ENCODE data around the gene MUC5AC.

MUC5AC gene

GRCh38 chr11:1199241-1199750, 41.5 kb downstream of the MUC5AC start:
- H3K4me1 ChIP-seq (ENCODE audit: insufficient read depth, low read length), result no peaks in the 10 kb centered on the region
- H3K4me3 ChIP-seq (ENCODE audit: low read length), result no peak overlapping the region
- no peak overlapping the region for H3K27ac ChIP-seq (ENCODE audit: low read length)
- no peaks in the 10 kb centered on the region for H3K27me3 ChIP-seq (ENCODE audit: insufficient read depth, low read length)
- no peak overlapping the region for H3K9ac ChIP-seq (ENCODE audit: low read depth, low read length)
- no peaks in the 10 kb centered on the region for H3K9me3 ChIP-seq (ENCODE audit: insufficient read depth, low read depth, low read length)
- H3K36me3 ChIP-seq (ENCODE audit: insufficient read depth, low read depth, low read length), result no peaks in the 10 kb centered on the region

DNA sequence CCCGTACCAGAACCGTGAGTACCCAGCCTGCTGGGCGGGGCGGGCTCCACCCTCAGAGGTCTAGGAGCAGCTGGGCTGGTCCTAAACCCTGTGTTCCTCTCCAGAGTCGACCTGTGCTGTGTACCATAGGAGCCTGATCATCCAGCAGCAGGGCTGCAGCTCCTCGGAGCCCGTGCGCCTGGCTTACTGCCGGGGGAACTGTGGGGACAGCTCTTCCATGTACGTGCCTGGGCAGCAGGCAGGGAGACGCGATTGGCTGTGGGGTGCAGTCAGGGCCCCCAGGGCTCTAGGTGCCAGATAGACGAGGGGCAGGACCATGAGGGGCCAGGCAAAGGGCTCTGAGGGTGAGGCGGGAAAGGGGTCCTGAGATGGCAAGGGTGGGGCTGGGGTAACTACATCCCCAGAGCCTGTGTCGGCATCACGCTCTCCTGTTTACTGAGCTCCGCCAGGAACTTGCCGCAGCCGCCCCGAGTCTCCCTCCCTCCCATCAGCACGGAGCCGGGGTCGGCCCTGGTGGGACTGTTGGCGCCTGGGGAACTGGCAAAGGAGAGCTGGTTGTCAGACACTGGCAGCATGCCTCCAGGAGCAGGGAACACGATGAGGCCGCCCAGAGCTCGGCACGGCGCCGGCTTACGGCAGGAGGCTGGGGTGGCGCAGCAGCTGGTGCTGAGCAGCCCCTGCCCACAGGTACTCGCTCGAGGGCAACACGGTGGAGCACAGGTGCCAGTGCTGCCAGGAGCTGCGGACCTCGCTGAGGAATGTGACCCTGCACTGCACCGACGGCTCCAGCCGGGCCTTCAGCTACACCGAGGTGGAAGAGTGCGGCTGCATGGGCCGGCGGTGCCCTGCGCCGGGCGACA, 42.2 kb downstream of the MUC5AC start:
- Histone ChIP-seq H3K27me3 (ENCODE audit: insufficient read depth, low read length) (no peaks in the 10 kb centered on the region), H3K4me1 (ENCODE audit: insufficient read depth, low read length) (no peaks in the 10 kb centered on the region)

DNA sequence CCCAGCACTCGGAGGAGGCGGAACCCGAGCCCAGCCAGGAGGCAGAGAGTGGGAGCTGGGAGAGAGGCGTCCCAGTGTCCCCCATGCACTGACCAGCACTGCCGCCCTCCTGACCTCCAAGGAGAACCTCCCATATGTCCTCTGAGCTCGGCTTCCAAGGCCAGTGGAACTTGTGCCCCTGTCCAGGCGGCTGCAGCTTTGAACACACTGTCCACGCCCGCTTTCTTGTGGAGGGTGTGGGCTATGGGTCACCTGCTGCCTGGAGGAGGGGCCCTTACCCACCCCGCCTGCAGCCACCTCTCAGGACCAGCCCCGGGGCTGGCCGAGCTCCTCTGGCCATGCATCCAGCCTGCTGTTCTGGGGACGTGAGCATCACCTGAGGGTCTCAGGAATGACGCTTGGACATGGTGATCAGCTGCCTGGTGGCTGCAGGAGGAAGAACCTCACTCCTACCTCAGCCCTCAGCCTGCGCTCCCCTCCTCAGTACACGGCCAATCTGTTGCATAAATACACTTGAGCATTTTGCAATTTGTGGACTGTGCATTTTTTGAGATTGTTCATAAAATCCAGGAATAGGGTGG, 42.9 kb downstream of the MUC5AC start:
- no peaks in the 10 kb centered on the region for H3K36me3 ChIP-seq (ENCODE audit: insufficient read depth, low read depth, low read length)
- no peak overlapping the region for H3K9ac ChIP-seq (ENCODE audit: low read depth, low read length)
- no peak overlapping the region for H3K4me3 ChIP-seq (ENCODE audit: low read length)
- H3K27ac ChIP-seq (ENCODE audit: low read length), result no peak overlapping the region
- no peaks in the 10 kb centered on the region for H3K9me3 ChIP-seq (ENCODE audit: insufficient read depth, low read depth, low read length)
- no peaks in the 10 kb centered on the region for H3K27me3 ChIP-seq (ENCODE audit: insufficient read depth, low read length)
- H3K4me1 ChIP-seq (ENCODE audit: insufficient read depth, low read length), result no peaks in the 10 kb centered on the region

More for the DNA sequence above, 42.2 kb downstream of the MUC5AC start:
- H3K9ac ChIP-seq (ENCODE audit: low read depth, low read length), result no peak overlapping the region
- H3K9me3 ChIP-seq (ENCODE audit: insufficient read depth, low read depth, low read length), result no peaks in the 10 kb centered on the region
- H3K36me3 ChIP-seq (ENCODE audit: insufficient read depth, low read depth, low read length), result no peaks in the 10 kb centered on the region
- no peak overlapping the region for H3K4me3 ChIP-seq (ENCODE audit: low read length)
- H3K27ac ChIP-seq (ENCODE audit: low read length), result no peak overlapping the region

GRCh38 chr11:1201395-1202153, 43.8 kb downstream of the MUC5AC start:
- no peaks in the 10 kb centered on the region for H3K36me3 ChIP-seq (ENCODE audit: insufficient read depth, low read depth, low read length)
- no peak overlapping the region for H3K27ac ChIP-seq (ENCODE audit: low read length)
- no peaks in the 10 kb centered on the region for H3K4me1 ChIP-seq (ENCODE audit: insufficient read depth, low read length)
- H3K9me3 ChIP-seq (ENCODE audit: insufficient read depth, low read depth, low read length), result no peaks in the 10 kb centered on the region
- no peak overlapping the region for H3K4me3 ChIP-seq (ENCODE audit: low read length)
- H3K9ac ChIP-seq (ENCODE audit: low read depth, low read length), result no peak overlapping the region
- H3K27me3 ChIP-seq (ENCODE audit: insufficient read depth, low read length), result no peaks in the 10 kb centered on the region

DNA sequence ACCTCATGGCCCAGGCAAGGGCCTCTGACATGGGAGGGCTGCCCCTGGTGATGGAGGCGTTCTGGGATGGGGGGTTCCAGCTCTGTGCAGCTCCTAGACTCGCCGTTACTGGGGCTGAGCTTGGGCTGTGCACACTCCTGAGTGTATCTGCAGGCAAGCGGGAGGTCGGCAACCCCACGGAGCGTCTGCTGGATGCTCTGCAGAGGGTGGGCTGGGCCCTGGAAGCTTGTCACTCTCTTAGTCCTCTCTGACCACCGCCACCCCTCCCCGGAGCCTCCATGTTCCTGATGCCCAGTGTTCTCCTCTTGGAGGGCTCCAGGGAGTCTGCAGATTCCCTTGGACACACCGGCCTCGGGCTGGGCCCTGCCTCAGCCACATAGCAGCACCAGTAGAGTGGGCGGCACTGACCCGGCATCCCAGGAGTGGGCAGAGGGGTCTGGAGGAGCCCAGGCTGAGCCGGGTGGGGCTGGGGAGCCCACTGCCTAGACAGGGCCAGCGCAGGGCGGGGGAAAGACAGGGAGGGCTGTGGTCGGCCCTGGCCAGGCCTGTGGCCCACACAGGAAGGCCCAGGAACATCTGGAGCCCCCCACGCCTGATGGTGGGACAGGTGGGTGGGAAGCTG, 44.5 kb downstream of the MUC5AC start:
- H3K27me3 ChIP-seq (ENCODE audit: insufficient read depth, low read length), result no peaks in the 10 kb centered on the region
- H3K9ac ChIP-seq (ENCODE audit: low read depth, low read length), result no peak overlapping the region
- H3K4me3 ChIP-seq (ENCODE audit: low read length), result no peak overlapping the region
- H3K27ac ChIP-seq (ENCODE audit: low read length), result no peak overlapping the region
- H3K36me3 ChIP-seq (ENCODE audit: insufficient read depth, low read depth, low read length), result no peaks in the 10 kb centered on the region
- H3K9me3 ChIP-seq (ENCODE audit: insufficient read depth, low read depth, low read length), result no peaks in the 10 kb centered on the region
- no peaks in the 10 kb centered on the region for H3K4me1 ChIP-seq (ENCODE audit: insufficient read depth, low read length)

GRCh38 chr11:1202776-1203504, 45.2 kb downstream of the MUC5AC start:
- Histone ChIP-seq H3K9ac (ENCODE audit: low read depth, low read length) (no peak overlapping the region), H3K4me3 (ENCODE audit: low read length) (no peak overlapping the region), H3K36me3 (ENCODE audit: insufficient read depth, low read depth, low read length) (no peaks in the 10 kb centered on the region), H3K27ac (ENCODE audit: low read length) (no peak overlapping the region), H3K4me1 (ENCODE audit: insufficient read depth, low read length) (no peaks in the 10 kb centered on the region), H3K27me3 (ENCODE audit: insufficient read depth, low read length) (no peaks in the 10 kb centered on the region), H3K9me3 (ENCODE audit: insufficient read depth, low read depth, low read length) (no peaks in the 10 kb centered on the region)

DNA sequence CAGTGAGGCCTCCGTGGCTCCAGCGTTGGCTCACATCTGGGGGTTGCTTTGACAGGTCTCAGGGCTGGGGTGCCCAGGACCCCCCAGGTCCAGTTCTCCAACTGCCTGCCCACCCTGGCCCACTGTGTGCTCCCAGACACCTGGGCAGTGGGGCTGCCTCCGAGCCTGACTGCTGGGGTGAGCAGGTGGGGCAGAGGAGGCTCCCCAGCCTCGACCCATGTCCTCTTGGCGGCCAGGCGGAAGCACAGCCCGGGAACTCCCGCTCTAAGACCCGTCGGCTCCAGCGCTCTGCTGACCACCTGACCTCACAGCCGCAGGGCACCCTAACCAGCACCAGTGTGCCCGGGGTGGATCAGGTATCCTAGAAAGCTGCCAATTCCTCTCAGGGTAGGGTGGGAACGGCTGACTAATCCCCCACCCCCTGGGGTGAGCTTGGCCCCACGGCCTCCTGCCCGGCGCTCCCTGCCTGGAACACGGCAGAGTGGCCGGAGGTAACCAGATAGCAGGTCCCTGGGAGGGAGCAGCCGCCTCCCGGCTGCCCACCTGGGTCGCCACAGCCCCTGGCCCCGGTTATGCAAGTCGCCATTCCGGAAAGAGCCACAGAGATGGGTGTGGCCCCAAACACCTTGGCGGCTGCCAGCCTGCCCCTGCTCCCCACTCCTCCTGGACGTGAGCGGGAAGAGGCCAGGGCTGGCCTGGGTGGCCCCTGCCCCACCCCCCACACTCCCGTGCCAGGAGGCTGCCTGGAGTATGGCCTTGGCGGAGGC, 45.9 kb downstream of the MUC5AC start:
- Histone ChIP-seq H3K4me1 (ENCODE audit: insufficient read depth, low read length) (no peaks in the 10 kb centered on the region), H3K9me3 (ENCODE audit: insufficient read depth, low read depth, low read length) (no peaks in the 10 kb centered on the region), H3K4me3 (ENCODE audit: low read length) (no peak overlapping the region), H3K36me3 (ENCODE audit: insufficient read depth, low read depth, low read length) (no peaks in the 10 kb centered on the region), H3K9ac (ENCODE audit: low read depth, low read length) (no peak overlapping the region), H3K27me3 (ENCODE audit: insufficient read depth, low read length) (no peaks in the 10 kb centered on the region), H3K27ac (ENCODE audit: low read length) (no peak overlapping the region)

DNA sequence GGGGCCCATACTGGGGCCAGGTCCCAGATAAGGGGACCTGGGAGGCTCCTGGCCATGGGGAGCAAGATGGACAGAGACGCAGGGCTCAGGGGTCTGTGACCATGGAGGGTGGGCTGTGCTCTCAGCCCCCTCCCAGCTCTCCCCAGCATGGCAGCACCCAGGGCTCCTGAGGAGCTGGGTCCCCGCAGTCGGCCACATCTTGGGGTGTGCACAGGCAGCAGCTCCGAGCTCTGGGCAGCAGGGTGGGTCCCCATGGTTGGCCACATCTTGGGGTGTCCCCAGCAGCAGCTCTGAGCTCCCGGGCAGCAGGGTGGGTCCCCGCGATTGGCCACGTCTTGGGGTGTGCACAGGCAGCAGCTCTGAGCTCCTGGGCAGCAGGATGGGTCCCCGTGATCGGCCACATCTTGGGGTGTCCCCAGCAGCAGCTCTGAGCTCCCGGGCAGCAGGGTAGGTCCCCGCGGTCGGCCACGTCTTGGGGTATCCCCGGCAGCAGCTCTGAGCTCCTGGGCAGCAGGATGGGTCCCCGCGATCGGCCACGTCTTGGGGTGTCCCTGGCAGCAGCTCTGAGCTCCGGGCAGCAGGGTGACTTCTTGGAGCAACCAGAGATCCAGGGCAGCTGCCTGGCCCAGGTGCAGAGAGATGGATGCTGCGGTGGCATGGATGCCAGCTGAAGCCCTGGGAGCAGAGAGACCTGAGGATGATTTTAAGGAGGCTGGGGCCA, 46.8 kb downstream of the MUC5AC start:
- Histone ChIP-seq H3K36me3 (ENCODE audit: insufficient read depth, low read depth, low read length) (no peaks in the 10 kb centered on the region), H3K9me3 (ENCODE audit: insufficient read depth, low read depth, low read length) (no peaks in the 10 kb centered on the region), H3K27ac (ENCODE audit: low read length) (no peak overlapping the region), H3K27me3 (ENCODE audit: insufficient read depth, low read length) (no peaks in the 10 kb centered on the region), H3K4me1 (ENCODE audit: insufficient read depth, low read length) (no peaks in the 10 kb centered on the region), H3K9ac (ENCODE audit: low read depth, low read length) (no peak overlapping the region), H3K4me3 (ENCODE audit: low read length) (no peak overlapping the region)

GRCh38 chr11:1205121-1205986, 47.6 kb downstream of the MUC5AC start:
- H3K36me3 ChIP-seq (ENCODE audit: insufficient read depth, low read depth, low read length), result no peaks in the 10 kb centered on the region
- H3K27ac ChIP-seq (ENCODE audit: low read length), result no peak overlapping the region
- no peak overlapping the region for H3K4me3 ChIP-seq (ENCODE audit: low read length)
- H3K9ac ChIP-seq (ENCODE audit: low read depth, low read length), result no peak overlapping the region
- no peaks in the 10 kb centered on the region for H3K4me1 ChIP-seq (ENCODE audit: insufficient read depth, low read length)
- H3K9me3 ChIP-seq (ENCODE audit: insufficient read depth, low read depth, low read length), result peaks cover 3% of the 10 kb centered on the region; the same call in 1 of the 2 replicates
- H3K27me3 ChIP-seq (ENCODE audit: insufficient read depth, low read length), result no peaks in the 10 kb centered on the region

Data from iPS-20b (cell line).